ENCODE measurements around the gene RAB8B. TPM values are rescaled to one million over a fixed set of nuclear protein-coding genes. Genes with fewer than 3 reads are reported as not detected.

RAB8B gene
- total and polyA plus RNA-seq, 10 of the 15 experiments (the other 5 are each of a cell fraction or from before 2014, with no cell fraction given): 17.8 to 104 (median 65.1) TPM

DNA sequence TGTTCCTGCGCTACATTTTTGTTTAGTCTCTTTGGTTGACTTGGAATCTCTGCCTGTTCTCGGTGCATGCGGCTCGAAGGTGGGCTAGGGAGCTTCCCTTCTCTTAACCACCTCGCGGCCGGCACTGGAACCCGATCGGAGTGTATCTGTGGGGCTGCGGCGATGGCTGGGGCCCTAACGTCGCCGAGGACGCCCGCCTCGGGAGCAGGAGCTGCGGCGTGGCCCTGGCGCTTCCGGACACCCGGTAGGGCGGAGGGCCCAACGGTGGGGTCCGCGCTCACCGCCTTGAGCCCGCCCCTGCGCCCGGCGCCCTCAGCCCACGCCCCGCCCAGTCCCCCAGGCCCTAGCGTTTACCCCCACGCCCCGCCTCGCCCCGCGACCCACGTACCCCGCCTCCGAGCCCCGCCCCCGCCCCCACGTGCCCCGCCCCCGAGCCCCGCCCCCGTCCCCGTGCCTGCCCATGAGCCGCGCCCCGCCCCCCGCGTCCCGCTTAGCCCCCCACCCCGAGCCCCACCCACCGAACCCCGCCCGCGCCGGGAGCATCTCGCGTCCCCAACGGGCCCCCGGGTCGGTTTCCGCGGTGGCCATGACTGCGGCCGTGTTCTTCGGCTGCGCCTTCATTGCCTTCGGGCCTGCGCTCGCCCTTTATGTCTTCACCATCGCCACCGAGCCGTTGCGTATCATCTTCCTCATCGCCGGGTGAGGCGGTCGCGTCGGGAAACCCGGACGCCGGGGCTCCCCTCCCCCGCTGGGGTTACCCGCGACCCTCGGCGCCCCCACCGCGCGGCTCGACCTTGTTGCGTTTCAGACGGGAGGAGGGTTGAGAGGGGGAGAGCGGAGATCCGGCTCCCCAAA lies 87.9 kb downstream of the RAB8B start, which contains the start of gene APH1B (continued):
- TF ChIP-seq ATF7 (IDR thresholded peaks at IDR 0.05; ENCODE audit: low read depth) (no peak), ZSCAN29 (IDR thresholded peaks at IDR 0.05) (no peak), JUND (IDR thresholded peaks at IDR 0.05; ENCODE audit: low read depth, low read length) (no peak), STAT1 (conservative IDR thresholded peaks at IDR 0.05) (0 out of 2 replicates have a peak, but pooled peaks have one; percentile 37), PAX5 (IDR thresholded peaks at IDR 0.05; ENCODE audit: borderline replicate concordance, low read depth, low read length) (no peak), BACH1 (IDR thresholded peaks at IDR 0.05; ENCODE audit: borderline replicate concordance) (peak; percentile 84), E2F4 (IDR thresholded peaks at IDR 0.05; ENCODE audit: low read depth, low read length) (no peak), HDGF (IDR thresholded peaks at IDR 0.05) (no peak), TAF1 (IDR thresholded peaks at IDR 0.05; ENCODE audit: borderline replicate concordance, low read depth, low read length) (no peak; the same call in 1 of the 2 replicates), POU2F2 (IDR thresholded peaks at IDR 0.05; ENCODE audit: borderline replicate concordance, low read depth, low read length) (no peak), IKZF2 (IDR thresholded peaks at IDR 0.05) (0 out of 4 replicates have a peak, but pooled peaks have one; percentile 6 to 8), RELB (IDR thresholded peaks at IDR 0.05; ENCODE audit: low read depth) (peak; percentile 9; the same call in 1 of the 2 replicates), MYB (IDR thresholded peaks at IDR 0.05; ENCODE audit: borderline replicate concordance, low read depth, low read length) (no peak), SUZ12 (IDR thresholded peaks at IDR 0.05; ENCODE audit: unreplicated experiment) (no peak), WRNIP1 (IDR thresholded peaks at IDR 0.05; ENCODE audit: borderline replicate concordance, low read depth, low read length) (no peak), NR2C1 (IDR thresholded peaks at IDR 0.05) (no peak), ZNF622 (IDR thresholded peaks at IDR 0.05) (no peak), NFIC (IDR thresholded peaks at IDR 0.05; ENCODE audit: low read depth, low read length) (no peak), RUNX3 (IDR thresholded peaks at IDR 0.05; ENCODE audit: low read length) (peak; percentile 61), CTCF (IDR thresholded peaks at IDR 0.05 in 2 of 3, conservative IDR thresholded peaks at IDR 0.05 in 1 of 3; ENCODE audit: control insufficient read depth in 2 of 3, extremely low read depth in 1 of 3, insufficient read depth in 1 of 3, low read depth in 3 of 3, low read length in 3 of 3) (no peak), TCF3 (IDR thresholded peaks at IDR 0.05; ENCODE audit: borderline replicate concordance, insufficient read depth, low read depth, low read length) (0 out of 2 replicates have a peak, but pooled peaks have one; percentile 29)
- TF ChIP-seq, protein P1, sequence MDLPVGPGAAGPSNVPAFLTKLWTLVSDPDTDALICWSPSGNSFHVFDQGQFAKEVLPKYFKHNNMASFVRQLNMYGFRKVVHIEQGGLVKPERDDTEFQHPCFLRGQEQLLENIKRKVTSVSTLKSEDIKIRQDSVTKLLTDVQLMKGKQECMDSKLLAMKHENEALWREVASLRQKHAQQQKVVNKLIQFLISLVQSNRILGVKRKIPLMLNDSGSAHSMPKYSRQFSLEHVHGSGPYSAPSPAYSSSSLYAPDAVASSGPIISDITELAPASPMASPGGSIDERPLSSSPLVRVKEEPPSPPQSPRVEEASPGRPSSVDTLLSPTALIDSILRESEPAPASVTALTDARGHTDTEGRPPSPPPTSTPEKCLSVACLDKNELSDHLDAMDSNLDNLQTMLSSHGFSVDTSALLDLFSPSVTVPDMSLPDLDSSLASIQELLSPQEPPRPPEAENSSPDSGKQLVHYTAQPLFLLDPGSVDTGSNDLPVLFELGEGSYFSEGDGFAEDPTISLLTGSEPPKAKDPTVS (IDR thresholded peaks at IDR 0.05; ENCODE audit: low read depth, low read length): no peak
- TF ChIP-seq, protein P2, sequence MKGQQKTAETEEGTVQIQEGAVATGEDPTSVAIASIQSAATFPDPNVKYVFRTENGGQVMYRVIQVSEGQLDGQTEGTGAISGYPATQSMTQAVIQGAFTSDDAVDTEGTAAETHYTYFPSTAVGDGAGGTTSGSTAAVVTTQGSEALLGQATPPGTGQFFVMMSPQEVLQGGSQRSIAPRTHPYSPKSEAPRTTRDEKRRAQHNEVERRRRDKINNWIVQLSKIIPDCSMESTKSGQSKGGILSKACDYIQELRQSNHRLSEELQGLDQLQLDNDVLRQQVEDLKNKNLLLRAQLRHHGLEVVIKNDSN (IDR thresholded peaks at IDR 0.05; ENCODE audit: borderline replicate concordance, extremely low read length, insufficient read depth, low read depth, low read length): no peak

Measured in GM12878 (cell line).